ENCODE results near the gene JAK3.

DNA sequence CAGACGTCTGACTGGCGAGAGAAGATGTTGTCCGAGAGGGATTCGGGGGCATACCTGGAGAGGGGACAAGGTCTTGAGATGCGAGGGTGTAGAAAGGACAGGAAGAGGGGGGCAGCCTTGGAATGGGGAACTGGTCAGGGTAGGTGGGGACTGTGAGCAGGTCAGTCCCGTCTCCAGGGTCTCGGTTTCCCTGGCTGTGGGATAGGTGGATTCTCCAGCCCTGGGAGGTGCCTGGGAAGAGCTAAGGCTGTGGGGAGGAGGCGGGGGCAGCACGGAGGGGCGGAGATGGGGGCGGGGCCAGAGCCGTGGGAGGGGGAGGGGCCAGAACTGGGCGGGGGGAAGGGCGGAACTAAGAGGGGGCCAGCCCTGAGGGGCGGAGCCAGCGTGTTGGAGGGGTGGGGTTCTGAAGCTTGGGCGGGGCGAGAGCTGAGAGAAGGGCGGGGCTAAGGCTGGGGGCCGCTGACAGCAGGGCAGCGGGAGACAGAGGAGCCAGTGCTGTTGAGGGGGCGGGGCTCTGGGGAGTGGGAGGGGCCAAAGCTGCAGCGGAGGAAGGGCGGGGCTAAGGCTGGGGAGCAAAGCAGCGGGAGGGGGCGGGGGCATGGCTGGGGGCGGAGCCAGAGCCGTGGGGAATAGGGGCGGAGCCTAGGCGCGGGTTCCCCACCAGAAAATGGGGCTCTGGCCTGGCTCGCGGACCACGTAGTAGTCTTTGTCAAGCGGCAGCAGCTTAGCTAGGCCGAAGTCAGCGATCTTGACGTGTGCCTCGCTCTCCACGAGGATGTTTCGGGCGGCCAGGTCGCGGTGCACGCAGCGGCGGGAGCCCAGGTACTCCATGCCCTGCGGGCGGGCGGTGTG lies 17.0 kb downstream of the JAK3 start:
- TF ChIP-seq, protein P1, sequence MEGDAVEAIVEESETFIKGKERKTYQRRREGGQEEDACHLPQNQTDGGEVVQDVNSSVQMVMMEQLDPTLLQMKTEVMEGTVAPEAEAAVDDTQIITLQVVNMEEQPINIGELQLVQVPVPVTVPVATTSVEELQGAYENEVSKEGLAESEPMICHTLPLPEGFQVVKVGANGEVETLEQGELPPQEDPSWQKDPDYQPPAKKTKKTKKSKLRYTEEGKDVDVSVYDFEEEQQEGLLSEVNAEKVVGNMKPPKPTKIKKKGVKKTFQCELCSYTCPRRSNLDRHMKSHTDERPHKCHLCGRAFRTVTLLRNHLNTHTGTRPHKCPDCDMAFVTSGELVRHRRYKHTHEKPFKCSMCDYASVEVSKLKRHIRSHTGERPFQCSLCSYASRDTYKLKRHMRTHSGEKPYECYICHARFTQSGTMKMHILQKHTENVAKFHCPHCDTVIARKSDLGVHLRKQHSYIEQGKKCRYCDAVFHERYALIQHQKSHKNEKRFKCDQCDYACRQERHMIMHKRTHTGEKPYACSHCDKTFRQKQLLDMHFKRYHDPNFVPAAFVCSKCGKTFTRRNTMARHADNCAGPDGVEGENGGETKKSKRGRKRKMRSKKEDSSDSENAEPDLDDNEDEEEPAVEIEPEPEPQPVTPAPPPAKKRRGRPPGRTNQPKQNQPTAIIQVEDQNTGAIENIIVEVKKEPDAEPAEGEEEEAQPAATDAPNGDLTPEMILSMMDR (conservative IDR thresholded peaks at IDR 0.05 in 1 of 2, IDR thresholded peaks at IDR 0.05 in 1 of 2; ENCODE audit: low read depth in 1 of 2, low read length in 2 of 2), result no peak
- TF ChIP-seq EZH2 (IDR thresholded peaks at IDR 0.05; ENCODE audit: low read length, missing control alignments), result no peak
